Gastroesophageal sphincter (tissue), 4 donors: ENCODE measurements around the gene ADAM10. TPM values are rescaled to one million over a fixed set of nuclear protein-coding genes. Genes with fewer than 3 reads are reported as not detected.

Experiments
- ATAC-seq: fragments of 150-250 bp; one replicate; pipeline ENCODE4 v1.9.1; 2016; ENCODE audit warnings: mild to moderate bottlenecking, moderate library complexity
- H3K27ac ChIP-seq, 4 donors: fragments of 200-600 bp; sonication (generic) in 3 of 4; 1 replicate in 3 of 4; 2 replicates in 1 of 4; pipeline ENCODE4 v1.5.1; 2016 to 2019
- H3K27me3 ChIP-seq: fragments of 200-600 bp; sonication (generic); one replicate; pipeline ENCODE4 v1.5.1; 2019
- H3K36me3 ChIP-seq, 2 donors: fragments of 200-600 bp; sonication (generic); one replicate each; pipeline ENCODE4 v1.5.1; 2019; ENCODE audit warnings: control low read depth in 1 of 2
- H3K4me1 ChIP-seq, 3 donors: fragments of 200-600 bp; sonication (generic); 1 replicate in 2 of 3; 2 replicates in 1 of 3; pipeline ENCODE4 v1.5.1; 2016 to 2019; ENCODE audit warnings: control low read depth in 2 of 3
- H3K4me3 ChIP-seq, 2 donors: fragments of 200-600 bp; sonication (generic); one replicate each; pipeline ENCODE4 v1.5.1; 2019; ENCODE audit warnings: mild to moderate bottlenecking in 1 of 2, moderate library complexity in 1 of 2
- H3K9me3 ChIP-seq, 3 donors: fragments of 200-600 bp; sonication (generic); one replicate each; pipeline ENCODE4 v1.5.1; 2017 to 2019; ENCODE audit warnings: control low read depth in 2 of 3
- CTCF ChIP-seq, 4 experiments: fragments of 200-600 bp in 2 of 4; fragments of 450-650 bp in 2 of 4; sonication (generic) in 1 of 4; IDR thresholded peaks; one replicate each; pipeline ENCODE4 v1.5.1; 2017 to 2019; ENCODE audit warnings: antibody characterized with exemption in 4 of 4, mild to moderate bottlenecking in 2 of 4, moderate library complexity in 2 of 4
- EP300 ChIP-seq: sonication (generic); formaldehyde crosslinking; IDR thresholded peaks from one replicate; pipeline ENCODE4 v1.6.1; 2017; ENCODE audit warnings: antibody characterized with exemption, mild to moderate bottlenecking
- POLR2A ChIP-seq, 2 donors: fragments of 450-650 bp; IDR thresholded peaks; one replicate each; pipeline ENCODE4 v1.6.1; 2017; ENCODE audit warnings: antibody characterized with exemption in 2 of 2, mild to moderate bottlenecking in 2 of 2, moderate library complexity in 1 of 2
- POLR2AphosphoS5 ChIP-seq: sonication (generic); formaldehyde crosslinking; IDR thresholded peaks from one replicate; pipeline ENCODE4 v1.6.1; 2017; ENCODE audit warnings: antibody characterized with exemption
- WGBS, 2 donors: methylation state at CpG; one replicate each; pipeline ENCODE4 v1.1.5; 2018; ENCODE audit warnings: low coverage in 1 of 2; 5-methylcytosine and 5-hydroxymethylcytosine counted together
- total RNA-seq, 4 donors: library from RNA; depleted of rRNA; stranded (reverse); fragments of >200 nt; gene quantifications; one replicate each; pipeline ENCODE4 v1.1.0, GENCODE V29; 2016

ADAM10 gene
- total RNA-seq, 4 donors from 2014 or later = 59.5 to 69.1 (median 62.3) TPM

- ATAC-seq = no peak
- 93 to 100% methylated on average over 2 of the region's 2 CpGs for WGBS, 2 donors
Observed at GRCh38 chr15:58649175-58649574, 100.3 kb downstream of the ADAM10 start.

GRCh38 chr15:58643996-58644395, 105.5 kb downstream of the ADAM10 start:
- H3K4me1 ChIP-seq = no peaks in the 10 kb centered on the region
- TF ChIP-seq EP300 = no peak
- no peak for TF ChIP-seq POLR2A (IDR thresholded peaks at IDR 0.05)
- no peak for TF ChIP-seq POLR2AphosphoS5
- no peak for TF ChIP-seq CTCF (IDR thresholded peaks at IDR 0.05)
- peaks cover 5 to 28% of the 10 kb centered on the region in 2 donors for H3K36me3 ChIP-seq
- H3K9me3 ChIP-seq = no peaks in the 10 kb centered on the region
- no peak overlapping the region for H3K4me3 ChIP-seq
- no peak for ATAC-seq
- H3K27me3 ChIP-seq = no peaks in the 10 kb centered on the region
- WGBS, 2 donors = 86 to 87% methylated on average over 5 of the region's 5 CpGs
- H3K27ac ChIP-seq = no peak overlapping the region

More at GRCh38 chr15:58649175-58649574, 100.3 kb downstream of the ADAM10 start:
- Histone ChIP-seq H3K4me1 (no peaks in the 10 kb centered on the region), H3K9me3 (no peaks in the 10 kb centered on the region), H3K36me3 (no peaks in the 10 kb centered on the region), H3K4me3 (no peak overlapping the region), H3K27me3 (no peaks in the 10 kb centered on the region), H3K27ac (no peak overlapping the region)
- TF ChIP-seq CTCF (IDR thresholded peaks at IDR 0.05) = no peak
- TF ChIP-seq EP300 = no peak
- TF ChIP-seq POLR2A (IDR thresholded peaks at IDR 0.05) = no peak
- no peak for TF ChIP-seq POLR2AphosphoS5

- H3K27ac ChIP-seq = no peak overlapping the region
- 81 to 82% methylated on average over 4 of the region's 4 CpGs for WGBS, 2 donors
- H3K27me3 ChIP-seq = no peaks in the 10 kb centered on the region
- H3K9me3 ChIP-seq = no peaks in the 10 kb centered on the region
- peaks cover 5 to 44% of the 10 kb centered on the region in 2 donors for H3K36me3 ChIP-seq
- no peaks in the 10 kb centered on the region for H3K4me1 ChIP-seq
- no peak overlapping the region for H3K4me3 ChIP-seq
- ATAC-seq = no peak
- TF ChIP-seq EP300 (no peak), POLR2A (IDR thresholded peaks at IDR 0.05) (no peak), POLR2AphosphoS5 (no peak), CTCF (IDR thresholded peaks at IDR 0.05) (no peak)
Observed at GRCh38 chr15:58641660-58642059, 107.8 kb downstream of the ADAM10 start.

- Histone ChIP-seq H3K4me3 (no peak overlapping the region), H3K27me3 (no peaks in the 10 kb centered on the region), H3K27ac (no peak overlapping the region), H3K36me3 (peaks cover 5 to 51% of the 10 kb centered on the region in 2 donors), H3K9me3 (no peaks in the 10 kb centered on the region), H3K4me1 (no peaks in the 10 kb centered on the region)
- no peak for ATAC-seq
- TF ChIP-seq POLR2AphosphoS5 (no peak), CTCF (IDR thresholded peaks at IDR 0.05) (no peak), POLR2A (IDR thresholded peaks at IDR 0.05) (no peak), EP300 (no peak)
- WGBS, 2 donors = 92% methylated on average over 1 of the region's 1 CpG; no CpG with 5 or more reads in 1 of the 2 donors
Observed at GRCh38 chr15:58639992-58640391, 109.5 kb downstream of the ADAM10 start.

- peaks cover 5 to 51% of the 10 kb centered on the region in 2 donors for H3K36me3 ChIP-seq
- H3K4me1 ChIP-seq = no peaks in the 10 kb centered on the region
- H3K4me3 ChIP-seq = no peak overlapping the region
- 88 to 91% methylated on average over 1 to 2 of the region's 2 CpGs for WGBS, 2 donors
- no peaks in the 10 kb centered on the region for H3K9me3 ChIP-seq
- H3K27ac ChIP-seq = no peak overlapping the region
- TF ChIP-seq POLR2AphosphoS5 (no peak), EP300 (no peak), POLR2A (IDR thresholded peaks at IDR 0.05) (no peak), CTCF (IDR thresholded peaks at IDR 0.05) (no peak)
- H3K27me3 ChIP-seq = no peaks in the 10 kb centered on the region
- ATAC-seq = no peak
Observed at GRCh38 chr15:58639002-58639756, 110.3 kb downstream of the ADAM10 start.
